HG03066 (cell line): ENCODE measurements around the gene GTF2IRD2.
"Not testable (repeated sequence)": the region's sequence is repeated elsewhere in the genome, so short reads cannot be mapped to it uniquely, and the experiment has no call there.

Experiments used
- ATAC-seq: cut with Tn5 transposase; IDR thresholded peaks from one replicate; pipeline ENCODE4 v1.9.1; 2021; ENCODE audit warnings: low read depth; ENCODE audit not compliant: unreplicated experiment

Gene GTF2IRD2

DNA sequence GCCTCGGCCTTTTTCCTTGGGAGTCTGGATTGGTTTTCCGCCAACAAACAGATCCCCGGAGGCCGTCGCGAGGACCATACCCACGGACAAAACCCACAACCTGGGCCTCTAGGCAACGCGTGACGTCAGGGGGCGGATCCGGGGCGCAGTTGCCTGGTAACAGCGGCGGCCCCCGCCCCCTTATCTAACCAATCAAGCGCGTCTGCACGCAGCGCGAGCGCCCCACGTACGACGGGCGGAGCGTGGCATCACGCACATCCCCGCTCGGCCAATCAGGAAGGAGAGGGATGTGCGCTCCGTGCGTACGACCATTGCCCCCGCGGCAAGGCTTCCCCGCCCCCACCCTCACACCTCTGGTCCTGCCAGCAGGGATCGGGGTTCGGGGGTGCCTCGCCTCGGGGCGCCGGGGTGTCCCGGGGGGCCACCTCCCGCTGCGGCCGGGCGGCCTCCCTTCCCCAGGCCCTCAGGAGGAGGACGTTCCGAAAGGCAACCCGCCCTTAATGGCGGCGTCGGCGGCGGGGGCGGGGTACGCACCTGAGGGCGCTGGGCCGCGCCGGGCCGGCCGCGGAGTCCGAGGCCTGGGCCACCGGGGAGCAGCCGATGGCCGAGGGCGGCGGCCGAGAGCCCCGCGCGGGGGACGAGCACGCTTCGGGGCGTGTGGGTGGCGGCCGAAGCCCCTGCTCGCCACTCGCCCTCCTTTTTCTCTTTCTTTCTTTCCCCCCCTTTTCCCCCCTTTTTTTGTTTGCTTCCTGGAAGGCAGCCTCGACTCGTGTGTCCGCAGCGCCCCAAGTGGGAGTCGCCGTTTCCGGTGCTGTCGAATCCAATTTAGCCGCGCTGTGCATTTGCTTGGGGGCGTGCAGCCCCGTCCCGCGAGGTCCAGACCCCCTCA, at the start of gene GTF2IRD2:
GTF2IRD2 (minus strand) TSS at position 773 of the 889 bp plus-strand sequence. CDS start 15,227 bp downstream, outside the sequence.
- ATAC-seq, result peak; percentile 86

DNA sequence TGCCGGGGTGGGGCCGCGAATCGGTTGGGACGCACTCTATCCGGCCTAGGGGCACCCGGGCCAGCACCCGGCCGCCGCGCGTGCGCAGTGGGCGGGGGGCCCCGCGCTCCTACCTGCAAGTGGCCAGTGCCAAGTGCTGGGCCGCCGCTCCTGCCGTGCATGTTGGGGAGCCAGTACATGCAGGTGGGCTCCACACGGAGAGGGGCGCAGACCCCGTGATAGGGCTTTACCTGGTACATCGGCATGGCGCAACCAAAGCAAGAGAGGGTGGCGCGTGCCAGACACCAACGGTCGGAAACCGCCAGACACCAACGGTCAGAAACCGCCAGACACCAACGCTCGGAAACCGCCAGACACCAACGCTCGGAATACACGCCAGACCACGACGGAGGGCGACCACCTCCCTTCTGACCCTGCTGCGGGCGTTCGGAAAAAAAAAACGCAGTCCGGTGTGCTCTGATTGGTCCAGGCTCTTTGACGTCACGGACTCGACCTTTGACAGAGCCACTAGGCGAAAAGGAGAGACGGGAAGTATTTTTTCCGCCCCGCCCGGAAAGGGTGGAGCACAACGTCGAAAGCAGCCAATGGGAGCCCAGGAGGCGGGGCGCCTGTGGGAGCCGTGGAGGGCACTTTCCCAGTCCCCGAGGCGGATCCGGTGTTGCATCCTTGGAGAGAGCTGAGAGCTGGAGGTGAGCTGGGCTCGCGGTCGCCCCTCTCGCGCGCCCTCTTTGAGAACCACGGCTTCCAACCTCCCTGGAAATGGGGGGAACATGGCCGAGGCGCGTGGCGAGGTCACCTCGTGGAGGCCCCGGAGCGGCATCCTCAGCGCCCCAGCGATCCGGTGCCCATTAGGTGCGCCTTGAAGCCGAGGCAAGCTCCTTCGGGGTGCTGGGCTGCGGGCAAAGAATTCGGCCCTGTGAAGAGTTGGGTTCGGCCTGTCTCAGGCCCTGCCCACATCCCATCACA, 39.0 kb upstream of the GTF2IRD2 start:
- ATAC-seq, result not testable (repeated sequence)

- ATAC-seq, result not testable (repeated sequence)
These were observed 38.2 kb upstream of the GTF2IRD2 start for GRCh38 chr7:74889518-74890129.

- ATAC-seq, result not testable (repeated sequence)
These were observed 33.9 kb upstream of the GTF2IRD2 start for GRCh38 chr7:74885295-74885694.

DNA sequence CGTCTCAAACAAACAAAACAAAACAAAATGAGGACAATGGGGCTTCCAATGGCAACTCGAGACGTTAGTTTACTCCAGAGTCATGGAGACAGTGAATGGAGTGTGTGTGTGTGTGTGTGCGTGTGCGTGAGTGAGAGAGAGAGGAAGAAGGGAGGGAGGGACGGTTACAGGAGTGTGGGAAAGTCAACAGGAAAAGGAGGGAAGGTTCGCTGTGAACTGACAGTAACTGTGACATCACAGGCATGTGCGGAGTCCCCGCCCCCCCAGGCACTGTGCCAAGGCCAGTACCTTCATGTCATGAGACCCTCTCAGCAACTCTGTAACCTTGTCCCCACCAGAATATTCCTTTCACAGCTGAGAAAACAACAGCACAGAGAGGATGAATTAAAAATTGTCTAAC, 30.7 kb upstream of the GTF2IRD2 start:
- not testable (repeated sequence) for ATAC-seq

DNA sequence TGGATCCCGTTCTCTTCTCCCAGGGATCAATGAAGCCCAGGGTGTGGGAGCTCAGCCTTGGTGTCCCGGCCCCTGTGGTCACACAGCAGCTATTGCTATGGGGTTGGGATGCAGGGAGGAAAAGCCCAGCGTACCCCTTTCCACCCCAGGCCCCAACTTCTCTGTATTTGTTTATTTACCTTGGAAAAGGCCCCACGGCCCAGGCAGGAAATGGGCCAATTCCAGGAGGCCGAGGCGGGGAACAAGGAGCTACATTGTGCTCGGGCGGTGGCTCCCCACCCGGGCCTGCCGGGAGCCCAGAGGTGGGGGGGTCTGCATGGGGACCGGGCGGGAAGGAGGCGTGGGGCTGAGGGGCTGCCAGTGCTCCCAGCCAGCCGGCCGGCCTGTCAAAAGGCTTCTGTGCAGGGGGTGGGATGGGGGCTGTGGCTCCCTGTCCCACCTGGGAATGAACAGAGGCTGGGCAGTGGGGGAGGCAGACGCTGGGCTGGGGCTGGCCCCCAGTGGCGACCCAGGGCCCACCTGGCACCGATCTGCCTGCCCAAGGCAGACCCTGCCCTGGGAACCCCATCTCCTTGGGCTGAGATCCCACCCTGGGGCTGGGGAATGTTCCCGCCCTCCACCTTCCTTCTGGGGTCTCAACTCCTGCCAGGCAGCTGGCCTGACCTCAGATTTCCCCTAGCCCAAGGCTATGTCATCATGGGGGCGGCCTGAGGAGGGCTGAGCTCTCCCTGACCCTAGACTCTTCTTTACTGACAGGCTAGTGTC, 23.5 kb upstream of the GTF2IRD2 start:
- ATAC-seq, result not testable (repeated sequence)

DNA sequence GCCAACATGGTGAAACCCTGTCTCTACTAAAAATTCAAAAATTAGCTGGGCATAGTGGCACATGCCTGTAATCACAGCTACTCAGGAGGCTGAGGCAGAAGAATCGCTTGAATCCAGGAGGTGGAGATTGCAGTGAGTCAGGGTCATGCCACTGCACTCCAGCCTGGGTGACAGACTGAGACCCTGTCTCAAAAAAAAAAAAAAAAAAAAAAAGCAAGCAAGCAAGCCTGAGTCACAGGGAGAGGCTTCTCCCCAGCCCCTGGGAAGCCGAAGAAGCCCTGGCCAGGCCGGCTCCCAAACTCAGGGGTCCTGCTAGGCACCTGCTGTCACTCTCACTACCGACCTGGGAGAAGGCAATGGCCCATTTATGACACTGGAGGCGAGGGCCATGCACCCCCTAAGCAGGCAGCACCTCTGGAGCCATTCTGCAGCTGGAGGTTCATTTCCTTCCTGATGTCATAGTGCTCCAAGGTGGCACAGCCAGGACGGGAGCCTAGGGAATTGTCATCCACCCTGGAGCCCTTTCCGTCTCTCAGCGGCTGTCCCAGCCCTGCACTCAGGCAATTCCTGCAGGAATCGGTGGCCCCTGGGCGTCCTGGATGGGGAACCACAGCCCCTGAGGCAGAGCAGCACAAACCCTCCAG, 22.8 kb upstream of the GTF2IRD2 start:
- not testable (repeated sequence) for ATAC-seq

GRCh38 chr7:74872542-74872941, 21.1 kb upstream of the GTF2IRD2 start:
- ATAC-seq, result not testable (repeated sequence)

- not testable (repeated sequence) for ATAC-seq
These were observed 14.4 kb upstream of the GTF2IRD2 start for GRCh38 chr7:74865777-74866176.

DNA sequence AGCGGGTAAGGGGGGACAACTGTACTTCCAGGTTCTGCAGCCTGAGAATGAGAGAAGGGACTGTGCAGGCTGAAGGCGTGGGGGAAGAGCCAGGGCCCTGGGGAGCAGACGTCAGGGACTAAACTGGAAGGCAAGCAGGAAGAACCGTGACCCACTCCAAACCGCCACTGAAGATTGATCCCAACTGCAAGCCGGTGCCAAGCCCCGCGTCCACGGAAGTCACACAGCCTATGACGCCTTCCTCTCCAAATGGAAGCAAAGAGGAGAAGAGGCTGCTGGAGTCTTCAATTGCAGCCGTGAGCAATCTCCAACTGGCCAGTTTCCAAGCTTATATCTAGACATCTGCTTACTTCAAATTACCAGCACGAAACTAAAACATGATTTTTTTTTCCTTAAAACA, 1.6 kb downstream of the GTF2IRD2 start:
- ATAC-seq, result not testable (repeated sequence)

GRCh38 chr7:74830411-74830810, 21.0 kb downstream of the GTF2IRD2 start:
- not testable (repeated sequence) for ATAC-seq

DNA sequence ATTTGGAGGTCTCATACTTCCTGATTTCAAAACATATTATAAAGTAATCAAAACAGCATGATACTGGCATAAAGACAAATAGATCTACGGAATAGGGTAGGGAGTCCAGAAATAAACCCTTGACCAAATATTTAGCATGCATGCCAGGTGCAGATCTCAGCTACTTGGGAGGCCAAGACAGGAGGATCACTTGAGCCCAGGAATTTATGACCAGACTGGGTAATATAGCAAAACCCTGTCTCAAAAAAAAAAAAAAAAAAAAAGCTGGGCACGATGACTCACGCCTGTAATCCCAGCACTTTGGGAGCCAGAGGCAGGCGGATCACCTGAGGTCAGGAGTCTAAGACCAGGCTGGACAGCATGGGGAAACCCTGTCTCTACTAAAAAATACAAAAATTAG, 21.4 kb downstream of the GTF2IRD2 start:
- not testable (repeated sequence) for ATAC-seq

- not testable (repeated sequence) for ATAC-seq
These were observed 30.1 kb downstream of the GTF2IRD2 start for GRCh38 chr7:74821259-74821658.

GRCh38 chr7:74820146-74820805, 31.1 kb downstream of the GTF2IRD2 start:
- ATAC-seq, result peak; percentile 86

- ATAC-seq, result not testable (repeated sequence)
These were observed 35.5 kb downstream of the GTF2IRD2 start for GRCh38 chr7:74815882-74816281.

DNA sequence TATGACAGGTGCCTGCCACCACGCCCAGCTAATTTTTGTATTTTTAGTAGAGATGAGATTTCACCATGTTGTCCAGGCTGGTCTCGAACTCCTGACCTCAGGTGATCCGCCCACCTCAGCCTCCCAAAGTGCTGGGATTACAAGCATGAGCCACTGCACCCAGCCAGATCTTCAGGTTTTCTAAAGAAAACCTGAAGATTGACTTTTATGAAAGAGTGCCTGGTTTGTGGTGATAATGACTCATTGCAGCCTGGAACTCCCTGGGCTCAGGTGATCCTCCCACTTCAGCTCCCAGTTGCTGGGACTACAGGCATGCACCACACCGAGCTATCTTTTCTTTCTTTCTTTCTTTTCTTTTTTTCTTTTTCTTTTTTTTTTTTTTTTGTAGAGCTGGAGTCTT, 52.8 kb downstream of the GTF2IRD2 start:
- ATAC-seq, result not testable (repeated sequence)

DNA sequence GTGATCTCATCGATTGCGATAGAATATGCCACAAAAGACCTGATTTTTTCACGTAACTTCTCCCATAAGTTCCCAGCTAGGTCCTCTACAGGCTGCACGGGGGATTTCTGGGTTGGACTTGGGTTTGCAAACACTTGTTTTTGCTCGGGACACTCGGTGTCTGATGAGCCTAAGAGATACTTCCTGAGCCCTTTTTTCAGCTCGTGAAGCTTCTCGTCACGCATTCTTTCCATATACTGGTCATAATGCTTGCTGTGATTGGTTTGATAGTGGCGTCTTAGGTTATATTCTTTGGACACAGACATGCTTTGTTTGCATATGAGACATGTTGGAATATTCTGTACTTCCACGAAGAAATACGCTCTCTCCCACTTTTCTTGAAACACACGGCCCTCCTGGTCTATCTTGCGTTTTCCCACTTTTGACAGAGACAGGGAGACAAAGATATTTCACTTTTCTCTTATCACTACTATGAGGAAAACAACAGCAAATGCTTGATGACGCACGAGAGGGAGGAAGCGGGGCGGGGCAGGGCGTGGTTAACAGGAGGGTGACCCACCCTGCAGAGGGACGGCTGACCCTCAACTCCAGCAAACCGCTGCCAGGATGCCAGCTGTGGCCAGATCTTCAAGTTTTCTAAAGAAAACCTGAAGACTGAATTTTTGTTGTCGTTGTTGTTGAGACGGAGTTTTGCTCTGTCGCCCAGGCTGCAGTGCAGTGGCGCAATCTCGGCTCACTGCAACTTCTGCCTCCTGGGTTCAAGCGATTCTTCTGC, 53.4 kb downstream of the GTF2IRD2 start:
- not testable (repeated sequence) for ATAC-seq

GRCh38 chr7:74789200-74789736, 62.1 kb downstream of the GTF2IRD2 start:
- ATAC-seq, result not testable (repeated sequence)
